ENCODE data around the gene NEK8. TPM values are rescaled to one million over a fixed set of nuclear protein-coding genes. Genes with fewer than 3 reads are reported as not detected.

NEK8 gene
- total and polyA plus RNA-seq, 2 of the 8 experiments (the other 6 are each of a cell fraction or from before 2014, with no cell fraction given) = 14.9 to 23.3 TPM

DNA sequence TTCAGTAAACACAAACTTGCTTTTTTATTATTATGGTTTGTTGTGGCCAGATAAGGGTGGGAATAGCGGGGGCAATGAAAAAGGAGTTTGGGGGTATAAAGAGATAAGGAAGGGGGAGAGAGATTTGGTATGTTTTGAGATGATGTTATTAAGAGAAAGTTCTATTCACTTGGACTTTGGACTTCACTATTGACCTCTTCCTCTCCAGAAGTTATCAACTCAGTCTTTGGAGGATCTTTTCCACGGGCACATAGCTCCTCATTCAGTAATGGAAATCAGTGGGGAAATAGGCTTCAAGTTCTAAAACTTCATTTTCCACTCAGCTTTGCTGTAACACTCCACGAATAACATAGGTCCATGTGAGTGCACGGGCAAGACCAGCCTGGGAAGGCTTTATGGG is 40.1 kb upstream of the NEK8 start:
- 97 to 100% methylated on average over 1 to 4 of the region's 4 CpGs for WGBS, 2 experiments (ENCODE audit: extremely low coverage in 1 of 2, insufficient coverage in 1 of 2, insufficient read length in 1 of 2, insufficient replicate concordance in 2 of 2, low coverage in 1 of 2, low lambda C conversion rate in 2 of 2, missing lambda C conversion rate in 1 of 2)
- Histone ChIP-seq H3K79me1 (ENCODE audit: low read depth, low read length) (no peaks in the 10 kb centered on the region), H3K4me1 (replicated peaks in 1 of 4; ENCODE audit: control insufficient read depth in 3 of 4, insufficient read depth in 4 of 4, low read length in 3 of 4) (no peaks in the 10 kb centered on the region), H3K4me3 (ENCODE audit: extremely low read depth in 1 of 4, insufficient read depth in 2 of 4, low read depth in 3 of 4, low read length in 4 of 4) (no peak overlapping the region), H2BK5ac (ENCODE audit: low read depth, low read length) (no peak overlapping the region), H3K4ac (replicated peaks; ENCODE audit: insufficient read length, low read depth, low read length) (no peak overlapping the region), H3K23me2 (ENCODE audit: low read depth, low read length) (no peaks in the 10 kb centered on the region), H4K20me1 (replicated peaks in 1 of 2; ENCODE audit: control insufficient read depth in 1 of 2, insufficient read depth in 2 of 2, low read length in 2 of 2) (peaks cover 3 to 4% of the 10 kb centered on the region in 2 experiments), H3K23ac (ENCODE audit: insufficient read length) (no peak overlapping the region), H3K14ac (ENCODE audit: insufficient read length) (no peak overlapping the region), H3K36me3 (ENCODE audit: control insufficient read depth in 2 of 4, insufficient read depth in 4 of 4, low read length in 3 of 4) (peaks cover 48 to 87% (median 79%) of the 10 kb centered on the region in 4 experiments), H2AFZ (ENCODE audit: low read length) (no peak overlapping the region), H3K27ac (ENCODE audit: low read depth, low read length) (no peak overlapping the region), H3K18ac (ENCODE audit: extremely low read depth, low read length) (no peak overlapping the region), H2AK5ac (ENCODE audit: low read depth, low read length) (no peak overlapping the region), H4K91ac (replicated peaks; ENCODE audit: insufficient read length, low read length) (no peak overlapping the region), H2BK12ac (ENCODE audit: low read depth, low read length) (no peak overlapping the region), H3K27me3 (replicated peaks in 1 of 4; ENCODE audit: control insufficient read depth in 3 of 4, extremely low read depth in 1 of 4, insufficient read depth in 3 of 4, low read length in 3 of 4) (no peaks in the 10 kb centered on the region), H2BK15ac (ENCODE audit: low read length) (no peak overlapping the region), H3K9me3 (ENCODE audit: insufficient read depth in 2 of 2, low read depth in 1 of 2, low read length in 1 of 2) (no peaks in the 10 kb centered on the region), H4K5ac (ENCODE audit: insufficient read length, low read depth, low read length) (no peak overlapping the region), H4K8ac (ENCODE audit: extremely low read depth, insufficient read depth, low read length) (no peak overlapping the region), H3K9ac (replicated peaks in 1 of 4; ENCODE audit: extremely low read depth in 1 of 4, low read depth in 3 of 4, low read length in 3 of 4) (no peak overlapping the region), H2BK20ac (ENCODE audit: low read length) (no peak overlapping the region), H3K56ac (replicated peaks; ENCODE audit: insufficient read length, low read depth, low read length) (no peak overlapping the region), H3K4me2 (ENCODE audit: insufficient read depth in 1 of 2, low read depth in 2 of 2, low read length in 2 of 2) (no peak overlapping the region), H3K79me2 (ENCODE audit: control insufficient read depth in 1 of 2, insufficient read depth in 2 of 2, low read length in 2 of 2) (no peaks in the 10 kb centered on the region), H2BK120ac (replicated peaks; ENCODE audit: low read depth, low read length) (no peak overlapping the region)
- no peak for FAIRE-seq
- CTCF ChIA-PET (ENCODE audit: partially characterized antibody) = interaction anchor here (1.2 to 1.4 kb wide), 2 partner anchors 12 to 13 kb away, joined by 3 to 4 read pairs; no protein-coding TSS in a partner anchor
- TF ChIP-seq, protein P1, sequence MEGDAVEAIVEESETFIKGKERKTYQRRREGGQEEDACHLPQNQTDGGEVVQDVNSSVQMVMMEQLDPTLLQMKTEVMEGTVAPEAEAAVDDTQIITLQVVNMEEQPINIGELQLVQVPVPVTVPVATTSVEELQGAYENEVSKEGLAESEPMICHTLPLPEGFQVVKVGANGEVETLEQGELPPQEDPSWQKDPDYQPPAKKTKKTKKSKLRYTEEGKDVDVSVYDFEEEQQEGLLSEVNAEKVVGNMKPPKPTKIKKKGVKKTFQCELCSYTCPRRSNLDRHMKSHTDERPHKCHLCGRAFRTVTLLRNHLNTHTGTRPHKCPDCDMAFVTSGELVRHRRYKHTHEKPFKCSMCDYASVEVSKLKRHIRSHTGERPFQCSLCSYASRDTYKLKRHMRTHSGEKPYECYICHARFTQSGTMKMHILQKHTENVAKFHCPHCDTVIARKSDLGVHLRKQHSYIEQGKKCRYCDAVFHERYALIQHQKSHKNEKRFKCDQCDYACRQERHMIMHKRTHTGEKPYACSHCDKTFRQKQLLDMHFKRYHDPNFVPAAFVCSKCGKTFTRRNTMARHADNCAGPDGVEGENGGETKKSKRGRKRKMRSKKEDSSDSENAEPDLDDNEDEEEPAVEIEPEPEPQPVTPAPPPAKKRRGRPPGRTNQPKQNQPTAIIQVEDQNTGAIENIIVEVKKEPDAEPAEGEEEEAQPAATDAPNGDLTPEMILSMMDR (IDR thresholded peaks at IDR 0.05; ENCODE audit: control extremely low read depth in 1 of 3, insufficient read depth in 1 of 3, low read depth in 1 of 3, low read length in 3 of 3) = no peak
- TF ChIP-seq BRCA1 (IDR thresholded peaks at IDR 0.05; ENCODE audit: low read depth, low read length) (no peak), TEAD4 (IDR thresholded peaks at IDR 0.05; ENCODE audit: low read depth, low read length) (no peak), ASH2L (IDR thresholded peaks at IDR 0.05; ENCODE audit: low read length) (no peak), JUN (IDR thresholded peaks at IDR 0.05; ENCODE audit: low read depth, low read length) (no peak), NANOG (IDR thresholded peaks at IDR 0.05; ENCODE audit: insufficient read depth, low read depth, low read length, poor library complexity, severe bottlenecking) (no peak), RBBP5 (IDR thresholded peaks at IDR 0.05; ENCODE audit: borderline replicate concordance, low read depth, low read length) (no peak), CEBPB (IDR thresholded peaks at IDR 0.05; ENCODE audit: low read depth, low read length) (no peak), SAP30 (IDR thresholded peaks at IDR 0.05; ENCODE audit: insufficient read depth, insufficient replicate concordance, low read length) (no peak), SIRT6 (IDR thresholded peaks at IDR 0.05; ENCODE audit: low read length) (no peak)
- DNase-seq (ENCODE audit: low read depth in 1 of 2, low spot score in 2 of 2) = no peak
- POLR2A ChIA-PET (ENCODE audit: partially characterized antibody) = interaction anchor here (1.0 to 6.5 kb wide), 5 partner anchors 9 to 16 kb away, joined by 3 to 35 read pairs (median 6); no protein-coding TSS in a partner anchor
